HG03175 (cell line): ENCODE data around the gene ASCC1.

Experiments
- ATAC-seq: cut with Tn5 transposase; IDR thresholded peaks from one replicate; pipeline ENCODE4 v1.9.1; 2021; ENCODE audit warnings: mild to moderate bottlenecking, moderate library complexity; ENCODE audit not compliant: unreplicated experiment

The ASCC1 gene

GRCh38 chr10:72069751-72070526 is 146.1 kb downstream of the ASCC1 start:
- no peak for ATAC-seq

GRCh38 chr10:72068901-72069446 is 147.1 kb downstream of the ASCC1 start:
- no peak for ATAC-seq

- ATAC-seq, result no peak
Observed at GRCh38 chr10:72068126-72068765, 147.8 kb downstream of the ASCC1 start.

GRCh38 chr10:72067463-72068125 is 148.5 kb downstream of the ASCC1 start:
- no peak for ATAC-seq

GRCh38 chr10:72066318-72067284 is 149.5 kb downstream of the ASCC1 start:
- ATAC-seq, result no peak

- no peak for ATAC-seq
Observed at GRCh38 chr10:72065439-72066025, 150.5 kb downstream of the ASCC1 start.

GRCh38 chr10:72063703-72064391 is 152.2 kb downstream of the ASCC1 start:
- no peak for ATAC-seq

GRCh38 chr10:72062832-72063702 is 153.0 kb downstream of the ASCC1 start:
- ATAC-seq, result no peak

GRCh38 chr10:72062382-72062781 is 153.7 kb downstream of the ASCC1 start:
- no peak for ATAC-seq

GRCh38 chr10:72061930-72062329 is 154.1 kb downstream of the ASCC1 start:
- ATAC-seq, result no peak

- ATAC-seq, result no peak
Observed at GRCh38 chr10:72061491-72061890, 154.6 kb downstream of the ASCC1 start.

- ATAC-seq, result no peak
Observed at GRCh38 chr10:72059843-72060822, 155.9 kb downstream of the ASCC1 start.

GRCh38 chr10:72058989-72059842 is 156.9 kb downstream of the ASCC1 start:
- ATAC-seq, result no peak

GRCh38 chr10:72058347-72058898 is 157.7 kb downstream of the ASCC1 start:
- ATAC-seq, result no peak

GRCh38 chr10:72056932-72057751 is 158.9 kb downstream of the ASCC1 start:
- no peak for ATAC-seq
